Stimulated activated CD8-positive, alpha-beta memory T cell treated with anti-CD3 and anti-CD28 coated beads, Interleukin-2, amount 100 ng/mL, for 1 hour (primary cell): ENCODE results near the gene ARHGAP5.

Experiments used
- DNase-seq, 2 donors: peaks; one replicate each; pipeline ENCODE4 v3.0.0-alpha.2; 2020; ENCODE audit warnings: low read depth in 2 of 2

Gene ARHGAP5

DNA sequence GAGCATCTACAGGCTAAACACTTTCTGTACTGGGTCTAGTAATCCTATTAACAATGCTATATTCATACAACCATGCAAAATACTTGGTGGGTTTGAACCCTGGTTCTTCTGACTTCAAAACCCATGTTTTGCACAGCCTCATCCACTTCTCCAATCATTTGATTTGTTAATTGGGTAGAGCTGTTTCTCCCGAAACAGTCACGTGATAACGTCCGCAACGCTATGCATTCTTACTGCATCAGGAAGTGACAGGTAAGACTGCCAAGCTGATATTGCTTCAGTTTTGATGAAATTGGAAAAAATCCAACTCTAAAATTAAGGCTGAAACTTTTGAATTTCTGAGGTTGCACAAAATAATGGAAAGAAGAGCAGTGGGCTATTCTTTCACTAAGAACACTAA is 94.4 kb downstream of the ARHGAP5 start:
- DNase-seq: no peak

DNA sequence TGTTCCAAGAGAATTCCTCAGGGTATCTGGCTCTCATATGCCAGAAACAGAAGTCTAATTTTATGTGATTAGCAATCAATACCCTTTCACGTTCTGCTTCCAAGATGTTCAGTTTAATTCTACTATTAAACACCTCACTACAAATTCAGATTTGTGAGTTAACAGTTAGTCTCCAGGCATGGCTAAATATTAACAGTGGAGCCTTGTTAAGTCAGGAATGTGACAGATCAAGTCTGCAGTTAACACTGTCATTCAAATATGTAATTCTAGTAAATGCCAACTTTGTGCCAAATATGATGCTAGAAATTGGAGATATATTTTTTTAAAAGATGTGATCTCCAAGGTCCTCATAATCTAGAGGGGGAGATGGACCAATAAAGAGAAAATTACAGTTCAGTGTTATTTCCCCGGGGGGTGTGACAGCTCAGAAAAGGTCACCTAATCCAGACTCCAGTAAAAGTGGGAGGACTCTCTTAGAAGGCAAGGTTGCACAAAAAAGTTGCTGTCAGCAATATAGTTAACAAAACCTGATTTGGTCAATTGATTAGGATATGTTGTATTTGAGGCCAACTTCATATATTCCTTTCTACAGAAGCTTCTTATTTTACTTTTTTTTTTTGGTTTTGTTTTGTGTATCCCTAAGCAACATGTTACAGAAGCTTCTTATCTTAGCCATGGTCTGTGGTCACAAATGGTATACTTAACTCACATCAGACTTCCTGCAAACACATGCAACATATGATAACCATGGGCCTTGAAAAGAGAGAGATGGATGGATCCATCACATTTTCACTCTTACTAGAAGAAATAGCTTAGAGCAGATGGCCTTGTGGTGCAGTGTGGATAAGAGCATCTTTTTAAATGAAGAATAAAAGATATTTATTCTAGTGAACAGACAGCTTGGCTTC is 106.3 kb downstream of the ARHGAP5 start:
- DNase-seq: no peak

DNA sequence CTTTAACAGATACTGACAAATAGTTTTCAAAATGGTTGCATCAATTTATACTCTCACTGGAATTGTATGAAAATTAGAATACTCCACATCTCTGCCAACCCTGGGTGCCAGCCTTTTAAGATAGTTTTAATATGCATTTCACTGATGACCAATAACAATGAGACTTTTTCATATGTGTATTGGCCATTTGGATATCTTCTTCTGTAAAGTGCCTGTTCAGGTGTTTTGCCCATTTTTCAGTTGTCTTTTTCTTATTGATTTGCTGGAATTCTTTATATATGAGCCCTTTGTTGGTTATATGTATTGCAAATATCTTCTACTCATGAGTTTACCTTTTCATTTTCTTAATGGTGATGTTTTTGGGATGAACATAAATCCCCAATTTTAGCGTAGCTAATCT is 108.0 kb downstream of the ARHGAP5 start:
- DNase-seq: no peak

DNA sequence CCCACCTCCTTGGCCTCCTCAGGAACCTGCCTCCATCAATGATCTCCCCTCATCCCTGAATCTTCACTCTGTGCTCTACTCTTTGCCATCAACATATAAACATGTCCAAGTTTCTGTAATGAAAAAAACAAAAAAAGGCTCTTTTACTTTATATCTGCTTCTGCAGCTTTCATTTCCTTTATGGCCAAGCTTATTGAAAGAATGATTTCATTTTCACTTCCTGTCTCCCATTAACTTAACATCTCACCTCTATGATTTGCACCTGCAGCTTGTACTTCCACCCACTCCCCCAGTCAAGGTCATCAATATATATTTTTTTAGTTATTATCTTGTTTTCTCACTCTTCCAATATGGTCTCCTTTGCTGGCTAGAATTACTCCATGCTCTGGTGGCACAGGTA is 109.1 kb downstream of the ARHGAP5 start:
- DNase-seq: no peak

DNA sequence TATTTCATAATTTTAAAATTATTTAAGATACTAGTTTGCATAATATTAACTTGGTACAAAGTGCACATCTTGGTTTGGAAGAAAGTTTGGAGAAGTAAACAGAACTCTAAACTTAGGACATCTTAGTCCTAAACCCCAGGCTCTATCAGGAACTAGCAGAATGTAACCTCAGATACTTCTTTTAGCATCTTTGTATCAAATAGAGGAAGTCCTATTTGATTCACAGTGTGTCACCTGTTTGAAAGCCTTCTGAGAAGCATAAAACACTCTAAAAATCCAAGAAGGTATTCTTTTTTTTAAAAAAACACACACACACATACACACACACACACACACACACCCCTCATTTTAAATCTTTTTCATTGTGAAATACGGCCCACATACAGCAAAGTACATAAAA is 112.7 kb downstream of the ARHGAP5 start:
- DNase-seq: no peak

DNA sequence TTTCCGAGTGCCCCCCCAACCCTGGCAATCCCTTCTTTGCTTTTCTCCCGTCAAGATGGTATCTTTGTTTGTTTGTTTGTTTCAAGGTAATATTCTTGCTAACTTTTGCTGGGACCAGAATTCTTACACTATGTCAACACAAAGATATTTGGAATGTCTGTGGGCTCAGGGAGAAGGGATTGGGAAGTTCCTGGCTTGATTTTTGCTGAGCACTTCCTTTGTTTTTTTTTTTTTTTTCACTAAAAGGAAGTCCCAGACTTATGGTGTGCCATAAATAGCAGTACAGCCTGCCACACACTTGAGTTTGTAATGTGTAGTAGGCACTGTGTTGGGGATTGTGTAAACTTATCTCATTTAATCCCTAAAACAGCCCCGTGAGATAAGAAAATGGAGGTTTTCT is 113.6 kb downstream of the ARHGAP5 start:
- DNase-seq: no peak

DNA sequence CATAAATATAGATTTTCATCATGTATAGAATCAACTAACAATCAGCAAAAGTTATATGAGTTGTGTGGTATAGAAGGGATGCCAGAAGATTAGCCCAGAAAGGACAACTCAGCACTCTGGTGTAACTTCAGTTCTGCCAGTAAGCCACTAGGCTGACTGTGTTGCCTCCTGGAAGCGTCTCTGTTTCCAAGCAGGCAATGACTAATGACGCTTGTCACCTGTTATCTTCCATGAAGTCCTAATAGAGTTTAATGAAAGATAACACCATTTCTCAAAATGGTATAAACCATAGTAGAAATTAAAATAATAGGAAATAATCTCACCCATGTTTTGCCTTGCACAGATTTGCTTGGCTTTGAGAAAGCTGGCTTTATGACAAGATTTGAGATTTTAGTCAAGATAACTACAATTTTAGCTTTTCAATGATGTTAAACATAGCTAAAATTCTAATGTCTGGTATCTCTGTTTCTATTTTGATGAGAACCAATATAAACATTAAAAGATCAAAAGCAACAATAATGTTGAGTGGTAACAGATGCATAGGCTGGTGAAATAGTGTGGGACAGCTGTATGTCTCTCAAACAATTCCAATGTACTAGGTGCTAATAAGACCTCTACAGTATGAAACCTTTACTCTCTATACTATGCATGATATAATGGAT is 115.7 kb downstream of the ARHGAP5 start:
- DNase-seq: no peak

DNA sequence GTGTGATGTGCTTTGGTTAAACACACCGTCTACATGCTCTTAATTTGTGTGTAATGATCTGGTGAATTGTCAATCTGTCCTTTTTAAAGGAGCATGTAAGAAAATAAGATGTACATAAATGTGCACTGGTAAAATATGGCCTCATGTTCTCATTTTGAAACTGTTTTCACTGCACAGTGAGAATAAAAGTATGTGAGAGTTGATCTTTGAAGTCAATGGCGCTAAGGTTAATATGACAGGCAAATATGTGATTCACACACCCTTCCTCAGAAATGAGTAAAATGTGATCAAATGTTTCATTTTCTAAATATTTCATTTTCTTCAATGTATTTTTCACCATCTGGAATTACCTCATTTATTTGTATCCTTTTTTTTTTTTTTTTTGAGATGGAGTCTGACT is 116.4 kb downstream of the ARHGAP5 start:
- no peak for DNase-seq

DNA sequence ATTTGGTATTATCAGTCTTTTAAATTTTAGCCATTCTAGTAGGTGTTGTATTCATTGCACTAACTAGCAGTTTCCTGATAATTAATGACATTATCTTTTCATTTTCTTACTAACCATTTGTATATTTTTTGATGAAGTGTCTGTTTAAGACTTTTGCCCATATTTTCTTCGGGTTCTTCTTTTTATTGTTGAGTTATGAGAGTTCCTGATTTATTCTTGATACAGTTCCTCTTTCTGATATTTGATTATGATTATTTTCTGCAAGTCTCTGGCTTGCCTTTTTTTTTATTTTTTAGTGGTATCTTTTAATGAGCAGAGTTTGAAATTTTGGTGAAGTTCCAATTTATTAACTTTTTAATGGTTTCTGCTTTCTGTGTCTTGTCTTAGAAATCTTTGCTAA is 118.5 kb downstream of the ARHGAP5 start:
- DNase-seq: no peak

DNA sequence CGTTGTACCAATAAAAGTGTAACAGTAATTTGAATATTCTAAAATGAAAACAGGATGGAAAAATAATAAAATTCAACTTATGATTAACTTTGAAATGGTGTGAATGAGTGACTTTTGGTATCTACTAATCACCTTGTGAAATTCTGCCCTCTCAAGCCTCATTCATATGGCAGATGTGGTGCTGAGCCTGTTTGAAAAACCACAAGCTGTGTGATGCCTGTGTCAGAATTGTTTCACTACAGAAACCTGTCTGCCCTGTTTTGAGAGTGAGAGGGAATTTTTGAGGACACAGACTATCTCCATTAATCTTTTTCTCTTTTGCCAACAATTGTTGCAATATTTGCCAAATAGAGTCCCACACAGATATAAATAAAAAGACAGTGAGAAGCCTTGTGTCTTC is 120.8 kb downstream of the ARHGAP5 start:
- no peak for DNase-seq

DNA sequence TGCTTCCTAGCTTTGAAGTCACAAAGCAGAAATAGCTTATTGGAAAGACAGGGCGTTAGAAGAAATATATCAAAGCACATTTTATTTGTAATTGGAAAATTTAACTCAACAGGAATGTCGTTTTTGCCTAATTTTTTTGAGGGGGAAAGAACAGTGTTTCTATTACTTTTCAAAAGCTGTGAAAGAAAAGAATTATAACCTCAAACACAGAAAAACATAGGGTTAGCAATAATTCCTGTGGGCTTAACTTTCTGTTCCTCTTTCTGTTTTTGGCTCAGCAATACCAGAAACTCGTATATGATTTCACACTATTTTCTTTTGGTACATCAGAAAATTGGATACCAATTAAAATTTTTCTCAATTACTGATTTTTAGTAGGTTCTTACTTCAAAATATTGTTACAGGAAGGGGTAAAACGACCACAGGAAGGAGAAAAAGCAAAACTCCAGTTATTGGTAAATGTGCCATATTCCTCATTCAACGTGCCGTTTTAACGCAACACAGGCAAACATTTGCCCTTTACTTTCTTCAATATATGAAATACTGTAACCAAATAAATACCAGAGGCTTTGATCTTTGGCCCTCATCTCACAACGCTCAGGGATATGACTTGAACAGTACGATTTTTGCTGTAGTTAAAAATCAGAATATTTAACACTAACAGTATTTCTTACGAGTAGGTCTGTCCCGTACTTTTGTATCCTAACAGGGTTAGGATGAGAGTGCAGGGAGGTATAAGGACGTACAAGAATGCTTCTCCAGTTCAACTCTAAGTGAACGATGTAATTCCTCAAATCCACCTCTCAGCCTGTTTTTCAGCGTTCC is 123.5 kb downstream of the ARHGAP5 start:
- DNase-seq: no peak

DNA sequence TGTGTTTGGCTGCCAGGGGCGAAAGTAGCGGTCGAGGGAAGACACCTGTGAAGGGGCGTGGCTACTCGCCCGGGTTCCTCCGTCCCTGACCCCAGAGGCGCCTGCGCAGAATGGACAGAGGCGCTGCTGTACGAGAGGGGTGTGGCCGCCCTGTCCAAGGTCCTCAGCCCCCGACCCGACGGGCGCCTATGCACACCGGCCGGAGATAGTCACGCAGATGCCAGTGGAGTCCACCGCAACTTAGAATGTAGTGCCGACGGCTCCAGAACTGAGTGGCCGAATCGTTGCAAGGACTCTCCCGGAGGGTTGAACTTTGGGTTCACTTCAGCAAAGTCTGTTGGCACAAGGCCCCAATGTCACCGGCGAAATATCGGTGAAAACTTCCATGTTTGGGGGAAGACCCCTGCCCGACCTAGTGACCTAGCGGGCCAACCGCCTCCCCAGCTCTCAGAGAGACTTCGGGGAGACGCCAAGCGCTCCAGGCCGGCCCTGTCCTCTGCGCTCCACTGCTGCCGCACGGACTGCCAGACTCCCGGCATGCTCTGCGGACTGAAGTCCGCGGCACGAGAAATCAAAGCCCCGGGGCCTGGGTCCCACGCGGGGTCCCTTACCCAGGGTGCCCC is 124.2 kb downstream of the ARHGAP5 start:
- DNase-seq: peak; percentile 34 to 58

DNA sequence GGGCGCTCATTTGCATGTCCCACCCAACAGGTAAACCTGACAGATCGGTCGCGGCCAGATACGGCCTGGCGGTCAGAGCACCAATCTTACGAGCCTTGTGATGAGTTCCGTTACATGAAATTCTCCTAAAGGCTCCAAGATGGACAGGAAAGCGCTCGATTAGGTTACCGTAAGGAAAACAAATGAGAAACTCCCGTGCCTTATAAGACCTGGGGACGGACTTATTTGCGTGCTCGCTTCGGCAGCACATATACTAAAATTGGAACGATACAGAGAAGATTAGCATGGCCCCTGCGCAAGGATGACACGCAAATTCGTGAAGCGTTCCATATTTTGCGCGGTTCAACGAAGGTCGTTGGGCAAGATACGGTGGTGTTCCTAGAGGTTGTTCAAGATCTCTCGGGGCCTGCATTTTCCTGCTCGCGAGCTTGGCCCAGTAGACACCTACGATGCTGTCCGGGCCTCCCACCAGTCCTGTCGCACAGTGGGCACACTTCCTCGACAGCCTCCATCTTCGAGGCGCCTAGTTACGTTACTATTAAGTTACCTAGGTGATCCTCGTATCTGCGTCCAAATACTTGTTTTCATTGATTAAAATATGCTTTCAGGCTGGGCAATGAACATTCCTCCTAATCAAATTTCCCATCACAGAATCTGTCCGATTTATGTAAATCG is 124.8 kb downstream of the ARHGAP5 start, which contains the start of gene RNU6-7:
RNU6-7 (plus strand) TSS at position 230 of the 675 bp plus-strand sequence.
- DNase-seq: no peak

DNA sequence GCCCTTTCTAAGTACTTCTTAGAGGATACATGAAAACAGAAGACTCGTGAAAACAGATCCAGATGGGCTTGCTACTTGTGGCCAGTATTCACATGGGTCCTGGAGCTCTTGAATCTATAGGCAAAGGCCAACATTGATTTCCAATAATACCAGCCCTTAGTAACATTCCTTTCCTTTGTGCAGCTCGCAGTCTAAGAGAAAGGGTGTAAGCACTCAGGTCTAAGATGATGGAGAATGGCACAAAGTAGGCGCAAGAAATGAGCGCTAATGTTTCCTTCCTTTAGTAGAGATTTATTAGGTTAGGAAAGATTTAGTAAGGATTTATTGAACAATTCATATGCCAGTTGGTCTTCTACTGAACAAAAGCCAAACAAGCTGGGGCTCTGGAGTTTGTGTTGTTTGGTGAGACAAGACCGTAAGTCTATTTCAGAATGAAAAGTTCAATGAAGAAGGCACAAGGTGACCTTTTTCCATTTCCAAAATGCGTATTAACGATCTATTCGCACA is 125.4 kb downstream of the ARHGAP5 start:
- DNase-seq: no peak

DNA sequence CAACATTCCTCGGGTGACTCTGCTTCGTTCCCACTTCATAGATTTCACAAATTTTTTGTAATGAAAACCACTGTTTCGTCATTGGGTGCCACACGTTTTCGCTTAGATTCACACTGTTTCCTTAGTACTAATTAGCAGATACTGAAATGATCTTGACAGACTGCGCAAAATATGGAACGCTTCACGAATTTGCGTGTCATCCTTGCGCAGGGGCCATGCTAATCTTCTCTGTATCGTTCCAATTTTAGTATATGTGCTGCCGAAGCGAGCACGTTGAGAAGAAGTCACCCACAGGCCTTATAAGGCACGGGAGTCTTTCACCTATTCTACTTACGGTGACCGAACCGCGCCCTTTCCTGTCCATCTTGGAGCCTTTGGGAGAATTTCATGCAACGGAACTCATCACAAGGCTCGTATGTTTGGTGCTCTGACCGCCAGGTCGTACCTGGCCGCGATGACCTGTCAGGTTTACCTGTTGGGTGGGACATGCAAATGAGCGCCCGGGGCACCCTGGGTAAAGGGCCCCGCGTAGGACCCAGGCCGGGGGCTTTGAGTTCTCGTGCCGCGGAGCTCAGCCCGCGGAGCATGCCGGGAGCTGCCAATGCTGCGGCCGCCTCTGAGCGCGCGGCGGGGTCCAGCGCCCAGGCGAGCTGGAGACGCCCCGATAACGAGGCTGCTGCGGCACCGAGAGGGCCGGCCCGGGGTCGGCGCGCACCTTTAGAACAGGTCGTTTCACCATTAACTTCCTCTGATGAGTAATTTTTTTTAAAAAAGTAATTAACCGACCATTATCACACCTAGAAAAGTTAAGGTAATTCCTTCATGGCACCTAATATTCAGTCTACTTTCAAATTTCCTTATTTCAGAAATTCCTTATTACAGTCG is 126.1 kb downstream of the ARHGAP5 start, which contains the start of gene RNU6-8:
RNU6-8 (minus strand) TSS at position 272 of the 885 bp plus-strand sequence.
- peak; percentile 64 to 79 for DNase-seq

DNA sequence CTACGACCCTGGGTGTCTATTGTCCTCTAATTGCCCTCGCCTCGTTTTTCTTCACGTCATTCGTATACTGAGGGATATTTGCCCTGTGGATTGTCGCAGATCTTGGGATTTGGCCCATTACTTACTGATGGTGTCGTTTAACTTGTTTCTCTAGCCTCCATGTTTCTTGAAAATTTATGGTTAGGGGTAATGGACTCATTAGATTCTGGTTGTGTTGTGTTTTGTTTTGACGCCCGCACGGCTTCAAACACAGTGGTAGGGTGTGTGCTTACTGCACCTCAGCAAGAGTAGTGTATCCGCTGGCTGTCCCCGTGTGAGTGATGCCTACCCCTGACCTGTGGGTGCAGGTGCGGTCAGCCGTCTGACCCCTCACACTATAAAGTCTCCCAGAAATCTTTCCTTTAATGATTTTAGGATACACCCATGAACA is 126.8 kb downstream of the ARHGAP5 start:
- no peak for DNase-seq

DNA sequence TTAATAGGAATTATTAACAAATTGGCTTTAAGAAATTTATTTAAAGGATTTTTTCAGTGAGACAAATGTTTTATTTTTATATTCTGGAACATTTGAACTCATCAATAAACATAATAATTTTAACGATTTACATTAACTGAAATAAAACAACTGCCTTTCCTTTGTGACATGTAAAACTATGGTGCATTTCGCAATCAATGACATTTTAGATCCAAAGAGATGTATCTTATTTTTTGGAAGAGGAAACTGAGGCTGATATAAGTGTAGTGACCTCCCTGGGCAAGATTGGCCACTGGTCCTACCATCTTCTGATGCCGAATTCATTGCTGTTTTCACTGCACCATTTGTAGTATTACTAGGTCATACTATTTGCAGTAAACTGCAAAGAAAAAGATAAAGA is 128.4 kb downstream of the ARHGAP5 start:
- no peak for DNase-seq

DNA sequence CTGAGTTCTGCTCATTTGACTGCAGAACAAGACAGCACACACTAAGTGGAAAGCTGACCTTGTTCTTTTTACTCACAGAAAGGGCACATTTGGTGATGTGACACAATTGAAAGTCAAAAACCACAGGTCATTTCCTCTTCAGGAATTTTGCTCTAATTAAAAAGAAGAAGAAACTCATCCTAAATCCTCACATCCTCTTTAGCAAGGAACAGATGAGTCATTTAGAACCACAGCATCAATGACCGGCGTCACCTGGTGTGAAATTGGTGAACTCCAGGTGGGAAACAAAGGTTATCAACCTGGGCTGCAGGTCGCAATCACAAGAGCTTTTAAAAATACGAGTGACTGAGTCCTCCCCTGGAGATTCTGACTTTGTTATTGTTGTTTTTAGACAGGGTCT is 128.9 kb downstream of the ARHGAP5 start:
- DNase-seq: no peak

DNA sequence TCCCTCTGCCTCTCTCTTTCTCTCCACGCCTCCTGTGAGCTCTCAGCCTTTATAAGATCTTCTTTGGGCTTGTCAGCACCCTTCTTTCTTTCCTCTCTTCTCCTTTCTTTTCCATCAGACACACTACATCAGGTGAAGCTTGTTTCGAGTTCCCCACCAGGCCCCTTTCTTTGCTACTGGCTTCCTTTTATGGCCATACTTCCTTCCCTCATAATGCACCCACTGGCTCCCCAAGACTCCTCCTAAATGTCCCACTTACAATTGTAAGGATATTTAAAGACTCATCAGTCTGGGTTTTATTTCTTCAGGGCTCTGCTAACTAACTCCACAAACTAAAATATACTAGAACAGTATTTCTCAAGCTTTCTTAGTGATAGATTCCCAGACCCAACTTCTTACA is 129.4 kb downstream of the ARHGAP5 start:
- DNase-seq: no peak

DNA sequence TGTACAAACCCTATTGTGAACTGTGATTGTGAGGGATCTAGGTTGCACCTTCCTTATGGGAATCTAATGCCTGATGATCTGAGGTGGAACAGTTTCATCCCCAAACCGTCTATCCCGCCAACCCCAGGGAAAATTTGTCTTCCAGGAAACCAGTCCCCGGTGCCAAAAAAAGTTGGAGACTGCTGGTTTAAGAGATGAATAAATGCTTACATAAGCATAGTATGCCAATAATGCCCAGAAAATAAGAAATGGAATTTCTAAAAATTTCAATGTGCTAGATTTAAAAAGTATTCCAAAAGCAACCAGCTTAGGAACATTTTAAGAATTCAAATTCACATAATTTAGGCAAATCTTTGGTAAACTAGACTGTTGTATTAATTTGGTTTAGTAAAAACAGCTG is 131.4 kb downstream of the ARHGAP5 start:
- DNase-seq: no peak
